Endothelial cell (in vitro differentiated cells): Measurements from ENCODE around the gene MED13L. TPM values are rescaled to one million over a fixed set of nuclear protein-coding genes. Genes with fewer than 3 reads are reported as not detected.
"Not testable (repeated sequence)": the region's sequence is repeated elsewhere in the genome, so short reads cannot be mapped to it uniquely, and the experiment has no call there.

Source experiments
- DNase-seq: peaks from one replicate; pipeline ENCODE4 v3.0.0; 2021; ENCODE audit warnings: low spot score
- H3K27ac Mint-ChIP-seq: one replicate; pipeline ENCODE4 v1.8.0; 2021; ENCODE audit warnings: mixed read lengths, inconsistent platforms; ENCODE audit not compliant: unreplicated experiment
- H3K27me3 Mint-ChIP-seq: one replicate; pipeline ENCODE4 v1.8.0; 2021; ENCODE audit warnings: mild to moderate bottlenecking, moderate library complexity, mixed read lengths, inconsistent platforms; ENCODE audit not compliant: unreplicated experiment
- H3K36me3 Mint-ChIP-seq: one replicate; pipeline ENCODE4 v1.8.0; 2021; ENCODE audit warnings: mild to moderate bottlenecking, low read depth, mixed read lengths, inconsistent platforms; ENCODE audit not compliant: unreplicated experiment
- H3K4me1 Mint-ChIP-seq: one replicate; pipeline ENCODE4 v1.8.0; 2021; ENCODE audit warnings: mild to moderate bottlenecking, mixed read lengths, inconsistent platforms; ENCODE audit not compliant: unreplicated experiment
- H3K4me3 Mint-ChIP-seq: one replicate; pipeline ENCODE4 v1.8.0; 2021; ENCODE audit warnings: mild to moderate bottlenecking, mixed read lengths, inconsistent platforms; ENCODE audit not compliant: unreplicated experiment
- H3K9me3 Mint-ChIP-seq: one replicate; pipeline ENCODE4 v1.8.0; 2021; ENCODE audit warnings: mixed read lengths, inconsistent platforms; ENCODE audit not compliant: unreplicated experiment
- total RNA-seq: library from RNA; stranded (reverse); fragmentation: NEBNext Ultra II Directional; extraction: Animal tissue kit (Norgen Biotek cat#: 25700); gene quantifications from one replicate; pipeline ENCODE4 v1.2.1, GENCODE V29; 2021; ENCODE audit not compliant: unreplicated experiment
- TF ChIP-seq, protein P1 (sequence below): fragments of 200-600 bp; sonication (generic); IDR thresholded peaks from one replicate; pipeline ENCODE4 v1.5.0; 2021; ENCODE audit warnings: antibody characterized with exemption; ENCODE audit not compliant: unreplicated experiment

MED13L gene
- total RNA-seq, 1 donor from 2014 or later: 97.0 TPM

GRCh38 chr12:116288735-116289134 is 11.2 kb upstream of the MED13L start:
- no peaks in the 10 kb centered on the region for H3K9me3 Mint-ChIP-seq
- no peaks in the 10 kb centered on the region for H3K27me3 Mint-ChIP-seq
- DNase-seq: no peak
- H3K36me3 Mint-ChIP-seq: no peaks in the 10 kb centered on the region
- TF ChIP-seq, protein P1, sequence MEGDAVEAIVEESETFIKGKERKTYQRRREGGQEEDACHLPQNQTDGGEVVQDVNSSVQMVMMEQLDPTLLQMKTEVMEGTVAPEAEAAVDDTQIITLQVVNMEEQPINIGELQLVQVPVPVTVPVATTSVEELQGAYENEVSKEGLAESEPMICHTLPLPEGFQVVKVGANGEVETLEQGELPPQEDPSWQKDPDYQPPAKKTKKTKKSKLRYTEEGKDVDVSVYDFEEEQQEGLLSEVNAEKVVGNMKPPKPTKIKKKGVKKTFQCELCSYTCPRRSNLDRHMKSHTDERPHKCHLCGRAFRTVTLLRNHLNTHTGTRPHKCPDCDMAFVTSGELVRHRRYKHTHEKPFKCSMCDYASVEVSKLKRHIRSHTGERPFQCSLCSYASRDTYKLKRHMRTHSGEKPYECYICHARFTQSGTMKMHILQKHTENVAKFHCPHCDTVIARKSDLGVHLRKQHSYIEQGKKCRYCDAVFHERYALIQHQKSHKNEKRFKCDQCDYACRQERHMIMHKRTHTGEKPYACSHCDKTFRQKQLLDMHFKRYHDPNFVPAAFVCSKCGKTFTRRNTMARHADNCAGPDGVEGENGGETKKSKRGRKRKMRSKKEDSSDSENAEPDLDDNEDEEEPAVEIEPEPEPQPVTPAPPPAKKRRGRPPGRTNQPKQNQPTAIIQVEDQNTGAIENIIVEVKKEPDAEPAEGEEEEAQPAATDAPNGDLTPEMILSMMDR: no peak
- no peaks in the 10 kb centered on the region for H3K4me1 Mint-ChIP-seq
- H3K4me3 Mint-ChIP-seq: no peak overlapping the region
- no peak overlapping the region for H3K27ac Mint-ChIP-seq

DNA sequence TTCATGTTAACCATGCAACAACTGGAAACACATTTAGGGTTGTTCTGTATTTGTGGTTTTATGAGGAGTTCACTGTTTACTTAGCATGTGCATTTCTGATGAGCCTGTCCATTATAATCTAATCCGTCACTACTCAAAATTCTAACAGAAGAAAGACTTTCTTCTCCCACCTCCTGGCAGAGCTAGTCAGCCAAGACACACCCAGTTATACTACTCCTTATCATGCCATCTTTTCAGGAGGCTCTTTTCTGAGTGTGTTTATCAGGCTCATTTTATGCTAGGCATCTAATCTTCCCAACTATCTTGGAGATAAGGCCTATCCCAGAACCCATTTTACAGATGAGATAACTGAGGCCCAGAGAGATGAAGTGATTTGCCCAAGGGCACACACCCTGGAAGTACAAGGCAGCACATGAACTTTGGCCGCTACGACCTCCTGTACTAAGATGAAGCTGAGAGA is 10.4 kb upstream of the MED13L start:
- H3K27me3 Mint-ChIP-seq: no peaks in the 10 kb centered on the region
- H3K4me3 Mint-ChIP-seq: no peak overlapping the region
- DNase-seq: no peak
- H3K9me3 Mint-ChIP-seq: no peaks in the 10 kb centered on the region
- TF ChIP-seq, protein P1: no peak
- H3K4me1 Mint-ChIP-seq: peaks cover 3% of the 10 kb centered on the region
- H3K27ac Mint-ChIP-seq: no peak overlapping the region
- no peaks in the 10 kb centered on the region for H3K36me3 Mint-ChIP-seq

- no peaks in the 10 kb centered on the region for H3K9me3 Mint-ChIP-seq
- H3K27me3 Mint-ChIP-seq: no peaks in the 10 kb centered on the region
- no peak for DNase-seq
- H3K36me3 Mint-ChIP-seq: no peaks in the 10 kb centered on the region
- H3K4me3 Mint-ChIP-seq: no peak overlapping the region
- H3K27ac Mint-ChIP-seq: no peak overlapping the region
- TF ChIP-seq, protein P1: no peak
- peaks cover 10% of the 10 kb centered on the region for H3K4me1 Mint-ChIP-seq
Observed at GRCh38 chr12:116284396-116284795, 6.9 kb upstream of the MED13L start.

GRCh38 chr12:116283881-116284280 is 6.4 kb upstream of the MED13L start:
- not testable (repeated sequence) for DNase-seq, H3K4me3 Mint-ChIP-seq, H3K9me3 Mint-ChIP-seq, H3K36me3 Mint-ChIP-seq, H3K27me3 Mint-ChIP-seq, H3K27ac Mint-ChIP-seq
- H3K4me1 Mint-ChIP-seq: peaks cover 10% of the 10 kb centered on the region

GRCh38 chr12:116282371-116283286 is 5.1 kb upstream of the MED13L start:
- Mint-ChIP-seq H3K27ac (no peak overlapping the region), H3K9me3 (no peaks in the 10 kb centered on the region), H3K4me1 (peaks cover 19% of the 10 kb centered on the region), H3K27me3 (peaks cover 5% of the 10 kb centered on the region), H3K36me3 (no peaks in the 10 kb centered on the region), H3K4me3 (no peak overlapping the region)
- DNase-seq: no peak
- TF ChIP-seq, protein P1: no peak
